ENCODE measurements around the gene PPP2R1B. TPM values are rescaled to one million over a fixed set of nuclear protein-coding genes. Genes with fewer than 3 reads are reported as not detected.

Gene PPP2R1B
- polyA plus RNA-seq (ENCODE audit: insufficient read length in 4 of 4): 10 to 100 TPM; 19.2 to 26.6 (median 19.6) TPM

DNA sequence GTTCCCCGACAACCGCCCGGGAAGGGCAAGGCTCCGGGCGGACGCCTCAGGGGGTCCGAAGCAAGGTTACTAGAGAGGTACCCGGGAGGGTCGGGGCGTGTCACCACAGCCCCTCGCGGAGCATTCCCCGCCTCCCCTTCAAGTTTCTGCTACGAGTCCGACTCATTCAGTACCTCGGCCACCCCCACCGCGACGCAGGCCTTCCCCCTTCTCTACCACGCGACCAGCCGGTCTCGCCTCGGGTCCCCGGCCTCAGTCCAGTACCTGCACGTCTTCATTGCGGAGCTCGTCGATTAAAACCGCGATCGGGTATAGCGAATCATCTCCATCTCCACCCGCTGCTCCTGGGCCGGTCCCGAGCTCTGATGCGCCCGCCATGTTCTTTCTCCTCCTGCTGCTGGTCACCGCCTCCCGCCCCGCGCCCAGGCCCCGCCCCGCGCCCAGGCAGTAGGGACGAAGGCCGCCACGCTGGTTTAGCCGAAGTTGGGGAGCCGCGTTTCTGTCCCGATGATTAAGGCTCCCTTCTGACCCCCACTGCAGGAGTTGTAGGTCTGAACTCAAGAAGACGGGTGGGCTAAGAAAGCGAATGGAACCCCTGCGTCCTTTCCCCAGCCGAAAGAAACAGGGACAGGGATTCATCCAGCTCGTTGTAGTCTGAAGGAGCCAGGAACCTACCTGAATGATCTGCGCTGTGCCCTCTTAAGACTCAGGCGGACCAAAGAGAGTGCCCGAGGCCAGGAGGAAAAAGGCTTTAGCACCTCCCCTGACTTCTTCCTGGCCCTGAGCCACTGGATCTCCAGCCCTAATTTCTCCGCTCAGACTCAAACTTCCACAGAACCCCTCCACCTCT is at the start of gene PPP2R1B:
Gene PPP2R1B (minus strand): TSS at position 406 of the 850 bp plus-strand sequence. CDS start 28 bp downstream, at position 378.
- peak in 3 of 4 donors; percentile 72 to 94 (median 77) for DNase-seq (ENCODE audit: low read depth in 4 of 4, low spot score in 2 of 4)

DNA sequence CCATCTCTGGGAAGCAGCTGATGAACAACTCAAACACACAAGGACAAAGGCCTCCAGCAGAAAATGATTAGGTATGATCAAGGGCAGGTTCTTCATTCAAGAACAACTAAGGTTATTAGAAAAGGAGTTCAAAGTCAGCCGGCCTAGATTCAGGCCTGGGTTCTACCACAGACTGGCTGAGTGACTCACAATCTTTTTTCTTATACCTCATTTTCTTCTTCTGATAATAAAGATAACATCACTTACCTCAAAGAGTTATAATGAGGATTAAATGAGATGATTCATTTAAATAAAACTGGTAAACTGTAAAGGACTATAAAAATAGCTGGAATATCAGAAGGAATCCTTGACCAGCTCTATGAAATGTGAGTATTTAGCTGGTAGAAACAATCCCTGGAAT is 49.3 kb upstream of the PPP2R1B start:
- DNase-seq (ENCODE audit: low read depth in 4 of 4, low spot score in 2 of 4): no peak

DNA sequence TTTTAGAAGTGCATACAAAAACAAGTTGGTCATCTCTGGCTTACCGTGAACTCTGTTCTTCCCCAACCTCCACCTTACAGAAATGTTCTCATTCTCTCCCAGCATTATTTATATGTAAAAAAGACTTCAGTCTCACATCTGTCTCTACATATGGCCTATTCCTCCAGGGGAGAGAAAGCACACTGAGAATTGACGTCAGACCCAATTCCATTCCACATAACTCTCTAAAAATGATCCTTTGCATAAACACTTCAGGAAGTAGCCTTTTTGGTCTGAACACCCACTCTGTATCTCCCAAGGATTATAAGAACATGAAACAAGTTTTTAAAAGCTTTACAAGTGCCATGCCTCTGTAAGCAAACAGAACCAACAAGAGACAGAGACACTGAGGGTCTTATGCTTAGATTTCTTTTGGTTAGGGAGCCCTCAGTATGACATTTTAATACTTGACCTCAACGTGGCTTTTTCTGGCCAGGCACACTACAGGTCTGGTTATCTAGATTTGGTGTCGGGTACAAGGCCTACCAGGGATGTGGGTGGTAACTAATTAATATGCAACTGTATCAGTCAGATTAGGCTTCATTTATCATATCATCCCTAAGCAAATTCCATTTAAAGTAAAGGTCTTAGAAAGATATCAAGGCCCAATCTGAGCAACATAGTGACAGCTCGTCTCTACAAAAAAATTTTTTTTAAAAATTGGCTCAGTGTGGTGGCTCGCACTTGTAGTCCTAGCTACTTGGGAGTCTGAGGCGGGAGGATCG is 48.5 kb upstream of the PPP2R1B start:
- DNase-seq (ENCODE audit: low read depth in 4 of 4, low spot score in 2 of 4): no peak

DNA sequence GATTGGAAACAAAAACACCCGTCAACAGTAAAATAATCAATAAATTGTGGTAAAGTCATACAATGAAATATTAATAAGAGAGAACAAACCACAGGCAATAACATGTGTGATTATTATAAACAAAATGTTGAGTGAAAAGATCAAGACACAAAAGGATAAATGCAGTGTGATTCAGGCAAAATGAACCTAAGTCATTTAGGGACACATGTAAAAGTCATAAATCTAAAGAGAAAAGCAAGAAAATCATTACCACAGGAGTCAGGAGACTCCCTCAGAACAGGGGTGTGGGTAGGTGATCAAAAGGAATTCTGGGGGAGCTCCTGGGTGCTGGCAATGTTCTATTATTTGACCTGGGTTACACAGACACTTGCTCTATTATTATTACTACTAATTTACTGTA is 47.9 kb upstream of the PPP2R1B start:
- no peak for DNase-seq (ENCODE audit: low read depth in 4 of 4, low spot score in 2 of 4)

DNA sequence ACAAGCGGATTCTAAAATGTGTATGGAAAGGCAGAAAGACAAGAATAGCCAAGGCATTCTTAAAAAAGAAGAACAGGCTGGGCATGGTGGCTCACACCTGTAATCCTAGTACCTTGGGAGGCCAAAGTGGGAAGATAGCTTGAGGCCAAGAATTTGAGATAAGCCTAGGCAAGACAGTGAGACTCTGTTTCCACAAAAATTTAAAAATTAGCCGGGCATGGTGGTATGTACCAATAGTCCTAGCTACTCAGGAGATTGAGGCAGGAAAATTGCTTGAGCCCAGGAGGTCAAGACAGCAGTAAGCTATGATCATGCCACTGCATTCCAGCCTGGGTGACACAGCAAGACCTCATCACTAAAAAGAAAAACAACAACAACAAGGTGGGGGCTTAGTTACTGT is 46.0 kb upstream of the PPP2R1B start:
- no peak for DNase-seq (ENCODE audit: low read depth in 4 of 4, low spot score in 2 of 4)

DNA sequence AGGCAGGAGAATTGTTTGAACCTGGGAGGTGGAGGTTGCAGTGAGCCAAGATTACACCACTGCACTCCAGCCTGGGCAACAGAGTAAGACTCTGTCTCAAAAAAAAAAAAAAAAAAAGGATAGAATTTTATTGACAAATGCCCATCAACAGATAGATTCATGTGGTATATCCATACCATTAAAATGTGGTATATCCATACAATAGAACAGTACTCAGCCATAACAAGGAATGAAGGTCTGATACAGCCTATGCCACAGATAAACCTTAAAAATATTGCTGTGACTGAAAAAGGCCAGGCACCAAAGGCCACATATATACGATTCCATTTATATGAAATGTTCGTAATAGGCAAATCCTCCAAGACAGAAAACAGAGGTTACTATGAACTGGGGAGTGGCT is 45.3 kb upstream of the PPP2R1B start:
- DNase-seq (ENCODE audit: low read depth in 4 of 4, low spot score in 2 of 4): no peak

DNA sequence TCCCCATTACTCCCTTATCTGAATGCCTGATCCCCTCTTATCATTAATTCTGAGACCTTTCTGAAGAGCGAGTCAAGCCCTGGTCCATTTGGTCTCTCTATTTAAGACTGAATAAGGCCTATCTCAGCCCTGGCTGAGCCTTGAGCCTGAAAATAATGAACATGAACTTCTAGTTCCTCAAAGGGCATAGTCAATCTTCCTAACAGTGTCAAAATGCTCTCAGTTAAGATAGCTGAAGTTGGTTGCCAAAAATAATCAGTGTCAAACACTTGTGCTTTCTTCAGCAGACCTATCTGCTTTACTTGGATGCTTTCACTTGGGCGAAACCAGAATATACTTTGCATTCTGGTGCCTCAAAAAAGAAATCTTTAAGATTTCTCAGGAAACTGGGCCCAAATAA is 42.6 kb upstream of the PPP2R1B start:
- DNase-seq (ENCODE audit: low read depth in 4 of 4, low spot score in 2 of 4): no peak

DNA sequence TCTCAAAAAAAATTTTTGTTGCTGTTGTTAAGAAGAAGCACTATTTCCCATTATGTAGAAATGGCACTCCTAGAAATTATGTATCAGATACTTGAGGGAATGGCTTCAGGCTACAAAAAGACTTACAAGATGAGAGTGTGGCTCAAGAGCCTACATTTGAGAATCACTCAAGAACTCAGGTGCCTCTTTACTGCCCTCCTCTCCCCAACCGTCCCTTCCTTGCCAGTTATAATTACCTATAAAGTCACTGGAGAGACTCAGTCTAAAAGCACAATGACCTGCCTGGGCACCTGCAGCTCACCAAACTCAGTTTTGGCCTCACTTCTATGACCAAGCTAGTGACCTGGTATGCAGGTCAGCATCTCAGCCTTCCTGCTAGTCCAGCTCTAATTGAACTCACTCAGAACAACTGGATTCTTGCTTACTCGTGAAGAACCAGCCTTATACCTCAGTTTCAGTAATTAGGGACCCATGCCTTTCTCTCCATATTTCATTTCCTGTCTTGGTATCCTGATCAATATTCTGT is 41.9 kb upstream of the PPP2R1B start:
- DNase-seq (ENCODE audit: low read depth in 4 of 4, low spot score in 2 of 4): no peak

DNA sequence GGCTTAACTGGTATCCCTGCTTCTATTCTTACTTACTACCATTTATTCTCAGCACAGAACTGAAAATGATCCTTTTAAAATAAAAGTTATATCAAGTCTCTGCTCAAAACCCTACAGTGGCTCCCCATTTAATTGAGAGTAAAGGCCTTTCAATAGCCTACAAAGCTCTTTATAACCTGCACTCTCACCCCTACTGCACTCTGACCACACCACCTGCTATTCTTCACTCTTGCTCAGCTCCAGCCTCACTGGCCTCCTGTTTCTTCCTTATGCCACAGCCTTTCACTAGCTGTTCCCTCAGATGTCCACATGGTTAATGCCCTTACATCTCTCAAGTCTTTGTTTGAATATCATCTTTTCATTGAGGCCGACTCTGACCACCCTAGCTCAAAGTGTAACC is 40.9 kb upstream of the PPP2R1B start:
- DNase-seq (ENCODE audit: low read depth in 4 of 4, low spot score in 2 of 4): no peak

DNA sequence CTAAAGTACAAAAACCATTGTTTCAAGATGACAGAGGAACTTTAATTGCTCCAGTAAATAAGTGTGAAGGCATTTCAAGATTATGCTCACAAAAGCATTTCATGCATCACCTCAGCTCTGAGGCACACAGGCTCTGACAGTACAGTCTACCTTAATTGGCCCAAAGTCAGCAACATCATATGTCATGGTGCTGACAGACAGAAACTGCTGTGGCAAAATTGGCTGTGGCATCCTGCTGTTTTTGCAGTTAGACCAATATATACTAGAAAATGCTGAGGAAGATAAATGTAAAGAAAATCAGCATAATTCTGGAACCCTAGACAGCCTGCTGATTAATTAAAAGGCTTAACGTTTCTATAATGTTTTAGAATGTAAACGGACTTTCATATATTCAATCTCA is 34.9 kb upstream of the PPP2R1B start:
- DNase-seq (ENCODE audit: low read depth in 4 of 4, low spot score in 2 of 4): no peak

DNA sequence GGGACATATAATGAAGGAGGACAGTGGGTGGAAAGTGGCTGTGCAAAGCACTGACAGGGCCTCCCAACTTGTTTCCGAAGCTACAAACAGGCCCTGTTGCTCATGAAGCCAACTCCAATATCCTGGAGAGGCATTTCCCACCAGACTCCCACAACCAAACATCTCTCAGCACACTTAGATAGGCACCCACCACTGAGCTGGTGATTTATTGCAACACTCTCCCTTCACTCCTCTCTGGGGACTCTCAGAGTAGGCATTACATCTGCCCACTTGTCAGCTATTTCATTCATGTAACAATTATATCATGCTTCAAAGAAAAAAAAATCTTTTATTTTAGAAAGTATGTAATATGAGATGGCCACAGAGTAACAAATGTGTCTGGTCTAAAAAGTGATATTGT is 32.1 kb upstream of the PPP2R1B start:
- no peak for DNase-seq (ENCODE audit: low read depth in 4 of 4, low spot score in 2 of 4)

DNA sequence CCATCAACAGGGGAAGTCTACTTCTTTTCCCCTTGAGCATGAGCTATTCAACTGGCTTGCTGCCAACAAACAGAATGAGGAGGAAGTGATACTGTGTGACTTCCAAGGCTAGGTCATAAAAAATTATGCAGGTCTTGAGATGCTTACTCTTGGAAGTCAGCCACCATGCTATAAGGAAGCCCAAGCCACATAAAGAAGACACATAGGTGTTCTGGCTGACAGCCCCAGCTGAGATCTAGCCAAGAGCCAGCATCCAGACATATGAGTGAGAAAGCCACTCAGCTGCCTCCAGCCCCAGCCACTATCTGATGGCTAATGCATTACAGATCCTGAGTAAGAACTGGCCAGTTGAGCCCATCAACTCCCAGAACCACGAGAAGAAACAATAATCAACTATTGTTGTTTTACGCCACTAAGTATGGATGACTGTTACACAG is 31.0 kb upstream of the PPP2R1B start:
- DNase-seq (ENCODE audit: low read depth in 4 of 4, low spot score in 2 of 4): no peak

DNA sequence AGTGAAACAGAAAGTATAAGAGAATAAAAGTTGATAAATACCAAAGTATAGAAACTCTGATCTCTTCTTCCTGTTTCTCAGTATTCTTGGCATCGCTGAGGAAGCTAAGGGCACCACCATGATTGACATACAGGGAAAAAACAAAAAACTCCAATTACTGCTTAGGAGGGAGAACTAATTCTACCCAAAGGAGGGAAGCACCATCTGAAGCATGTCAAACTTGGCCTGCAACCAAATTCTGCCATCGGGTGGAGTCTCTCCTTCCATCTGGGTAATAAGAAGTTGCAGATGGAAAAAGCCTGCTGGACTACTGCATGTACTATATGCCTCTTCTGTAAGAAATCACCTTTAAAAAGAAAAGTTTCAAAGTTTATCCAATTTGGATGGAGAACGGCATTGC is 30.5 kb upstream of the PPP2R1B start:
- no peak for DNase-seq (ENCODE audit: low read depth in 4 of 4, low spot score in 2 of 4)

DNA sequence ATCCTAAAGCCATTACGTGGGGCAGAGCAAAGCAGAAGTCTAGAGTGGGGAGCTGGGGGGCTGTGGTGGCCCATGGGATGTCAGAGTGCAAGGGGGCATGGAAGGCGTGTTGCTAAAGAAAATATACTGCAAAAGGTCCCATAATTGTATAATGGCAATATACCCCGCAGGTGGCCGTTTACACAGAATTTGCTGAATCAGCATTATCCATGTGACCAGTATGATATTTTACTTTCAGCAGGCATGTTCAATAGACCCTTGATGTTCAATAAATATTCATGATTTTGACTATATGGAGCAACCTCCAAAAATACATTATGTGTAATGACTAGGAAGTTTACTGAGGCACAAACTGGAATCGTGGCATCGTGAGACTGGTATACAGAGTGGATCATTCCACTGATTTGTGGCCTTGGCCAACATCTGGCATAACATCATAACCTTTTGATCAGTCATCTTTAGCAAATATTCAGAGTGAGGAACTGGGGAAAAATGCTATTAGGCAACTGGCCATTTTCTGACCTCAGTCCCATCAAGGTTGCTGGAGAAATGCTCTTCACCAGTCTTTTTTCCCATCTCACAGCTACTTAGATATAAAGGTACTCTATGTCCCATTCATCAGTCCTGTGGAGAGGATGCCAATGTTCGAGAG is 29.3 kb upstream of the PPP2R1B start:
- no peak for DNase-seq (ENCODE audit: low read depth in 4 of 4, low spot score in 2 of 4)

DNA sequence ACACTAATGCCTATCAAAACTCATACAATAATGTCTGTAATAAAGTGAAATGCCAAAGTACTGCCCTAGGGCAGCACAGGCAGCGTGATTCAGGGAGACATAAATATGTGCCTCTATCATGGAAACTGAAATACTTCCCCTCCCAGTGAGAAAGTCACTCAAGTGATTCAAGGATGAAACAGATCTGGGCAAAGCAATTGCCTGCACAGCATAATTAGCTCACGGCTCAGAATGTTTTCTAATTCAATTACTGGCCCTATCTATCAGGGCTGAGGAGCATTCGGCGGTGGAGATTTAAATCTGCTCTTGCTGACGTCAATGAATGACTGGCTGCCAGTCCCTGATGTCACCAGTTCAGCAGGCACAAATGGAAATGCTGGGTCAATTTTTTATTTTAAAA is 27.7 kb upstream of the PPP2R1B start:
- DNase-seq (ENCODE audit: low read depth in 4 of 4, low spot score in 2 of 4): peak in 1 of 4 donors; percentile 13

DNA sequence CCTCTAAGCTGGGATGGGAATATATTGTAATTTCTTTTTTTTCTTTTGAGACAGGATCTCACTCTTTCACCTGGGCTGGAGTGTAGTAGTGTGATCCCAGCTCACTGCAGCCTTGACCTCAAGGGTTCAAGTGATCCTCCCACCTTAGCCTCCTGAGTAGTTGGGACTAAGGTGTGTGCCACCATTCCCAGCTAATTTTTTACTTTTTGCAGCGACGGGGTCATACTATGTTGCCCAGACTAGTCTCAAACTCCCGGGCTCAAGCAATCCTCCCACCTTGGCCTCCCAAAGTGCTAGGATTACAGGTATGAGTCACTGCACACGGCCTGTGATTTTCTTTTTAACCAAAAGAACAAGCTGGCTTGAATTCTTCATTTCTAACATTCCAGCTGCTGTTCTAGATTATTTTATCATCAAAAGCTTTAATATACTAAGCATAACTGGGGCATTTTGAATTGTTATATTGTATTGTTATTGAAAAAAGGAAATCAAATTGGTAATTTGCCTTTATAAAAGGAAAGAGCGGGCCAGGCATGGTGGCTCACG is 26.8 kb upstream of the PPP2R1B start:
- DNase-seq (ENCODE audit: low read depth in 4 of 4, low spot score in 2 of 4): no peak

DNA sequence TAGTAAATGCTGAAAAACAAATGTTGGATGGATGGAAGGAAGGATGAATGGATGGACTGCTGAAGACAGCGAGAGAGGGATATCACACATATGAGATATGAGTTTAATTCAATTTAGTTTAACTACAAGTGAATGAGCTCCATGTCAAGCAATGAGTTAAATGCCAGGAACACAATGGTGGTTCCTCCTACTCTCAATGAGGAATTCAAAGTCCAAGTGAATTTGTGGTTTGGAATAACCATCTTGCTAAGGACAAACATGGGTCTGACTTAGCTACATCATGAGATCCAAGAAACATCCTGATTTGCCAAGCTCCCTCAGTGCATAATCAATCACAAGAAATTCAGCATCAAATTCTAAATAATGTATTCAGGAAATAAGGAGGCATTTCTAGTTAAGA is 26.1 kb upstream of the PPP2R1B start:
- no peak for DNase-seq (ENCODE audit: low read depth in 4 of 4, low spot score in 2 of 4)

DNA sequence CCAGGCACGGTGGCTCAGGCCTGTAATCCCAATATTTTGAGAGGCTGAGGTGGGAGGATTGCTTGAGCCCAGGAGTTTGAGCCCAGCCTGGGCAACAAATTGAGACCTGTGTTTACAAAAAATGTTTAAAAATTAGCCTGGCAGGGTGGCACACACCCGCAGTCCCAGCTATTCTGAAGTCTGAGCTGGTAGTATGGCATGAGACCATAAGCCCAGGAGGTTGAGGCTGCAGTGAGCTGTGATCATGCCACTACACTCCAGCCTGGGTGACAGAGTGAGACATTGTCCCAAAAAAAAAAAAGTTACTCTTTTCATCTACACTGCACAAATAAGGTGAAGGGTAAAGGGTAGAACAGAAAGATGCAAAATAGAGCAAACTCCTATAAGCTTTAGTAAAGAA is 22.3 kb upstream of the PPP2R1B start:
- no peak for DNase-seq (ENCODE audit: low read depth in 4 of 4, low spot score in 2 of 4)

DNA sequence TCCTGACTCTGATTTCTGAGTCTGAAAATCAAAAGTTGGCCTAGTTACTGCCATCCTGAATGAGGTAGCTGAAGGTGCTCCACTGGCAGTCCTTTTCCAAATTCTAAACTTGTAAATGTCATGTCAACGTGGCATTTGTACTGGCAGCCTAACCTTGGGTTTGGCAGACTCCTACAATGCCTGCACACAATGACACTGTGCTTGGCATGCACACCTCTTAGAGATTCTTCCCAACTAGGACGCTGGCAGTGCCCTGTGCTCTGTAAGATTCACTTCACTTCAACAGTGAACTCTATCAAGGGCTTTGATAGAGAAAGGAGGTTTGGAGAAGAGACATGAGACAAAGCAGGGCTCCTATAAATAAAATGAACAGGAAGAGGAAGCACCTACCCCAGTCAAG is 21.9 kb upstream of the PPP2R1B start:
- no peak for DNase-seq (ENCODE audit: low read depth in 4 of 4, low spot score in 2 of 4)

DNA sequence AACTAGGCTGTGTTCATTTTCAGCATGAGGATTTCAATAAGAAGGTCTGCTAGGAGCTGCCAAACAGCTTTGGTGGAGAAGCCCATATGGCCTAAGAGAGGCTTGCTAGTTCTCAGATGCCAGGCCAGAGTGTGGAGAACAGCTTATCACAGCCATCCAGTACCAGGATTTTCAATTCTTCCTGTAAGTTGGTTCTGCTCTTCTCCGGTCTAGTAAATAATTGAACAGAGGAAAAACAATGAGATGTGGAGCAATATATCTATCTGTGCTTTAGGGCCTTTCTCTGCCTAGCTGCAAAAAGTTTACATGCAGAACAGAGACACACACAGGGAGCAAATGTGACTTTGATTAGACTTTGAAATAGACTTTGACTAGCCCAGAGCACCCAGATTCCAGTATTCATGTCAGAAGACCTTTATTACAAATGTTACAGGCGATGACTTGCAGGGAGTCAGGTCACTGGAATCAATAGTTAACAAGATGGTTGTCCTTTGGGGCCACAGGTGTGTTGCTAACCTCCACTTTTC is 19.8 kb upstream of the PPP2R1B start:
- no peak for DNase-seq (ENCODE audit: low read depth in 4 of 4, low spot score in 2 of 4)

DNA sequence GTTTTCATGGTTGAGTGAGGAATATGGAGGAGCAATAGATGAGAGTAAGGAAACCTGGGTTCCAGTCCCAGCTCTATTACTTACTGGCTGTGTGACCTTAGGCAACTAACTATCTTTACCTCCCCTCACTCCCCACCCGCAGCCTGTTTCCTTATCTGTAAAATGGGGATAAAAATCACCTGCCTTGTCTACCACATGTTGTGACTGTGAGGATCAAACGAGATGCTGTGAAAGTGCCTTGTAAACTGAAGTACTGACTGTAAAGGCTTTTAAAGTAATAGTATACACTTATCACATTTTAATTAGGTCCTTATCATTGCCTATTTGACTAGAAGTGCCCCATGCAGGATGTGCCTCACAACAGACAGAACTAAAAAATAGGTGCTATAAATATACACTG is 18.9 kb upstream of the PPP2R1B start:
- no peak for DNase-seq (ENCODE audit: low read depth in 4 of 4, low spot score in 2 of 4)
